GM12874 (cell line): Measurements from ENCODE around the gene SFPQ.

Experiments used
- TF ChIP-seq, protein P1 (sequence below): IDR thresholded peaks from 2 replicates; pipeline ENCODE4 v1.5.1; 2011; ENCODE audit warnings: low read depth, mild to moderate bottlenecking, control low read depth, low read length, moderate library complexity; ENCODE audit not compliant: insufficient read depth

Gene SFPQ

DNA sequence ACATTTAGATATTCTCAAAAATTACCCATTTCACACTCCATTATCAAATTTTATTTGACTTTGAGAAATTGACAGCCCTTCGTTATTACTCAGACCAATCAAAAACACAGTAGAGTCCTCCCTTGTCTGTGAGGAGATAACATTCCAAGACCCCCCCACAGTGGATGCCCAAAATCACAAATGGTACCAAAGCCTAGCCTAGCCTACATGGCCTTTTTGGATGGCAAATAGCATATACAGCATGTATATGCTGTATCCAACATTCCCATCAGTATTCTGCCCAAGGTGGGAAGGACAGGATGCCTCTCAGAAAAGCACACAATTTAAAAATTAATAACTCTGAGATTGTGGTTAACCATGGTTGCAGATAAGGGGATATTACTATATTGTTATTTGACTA lies 17.3 kb downstream of the SFPQ start:
- TF ChIP-seq, protein P1, sequence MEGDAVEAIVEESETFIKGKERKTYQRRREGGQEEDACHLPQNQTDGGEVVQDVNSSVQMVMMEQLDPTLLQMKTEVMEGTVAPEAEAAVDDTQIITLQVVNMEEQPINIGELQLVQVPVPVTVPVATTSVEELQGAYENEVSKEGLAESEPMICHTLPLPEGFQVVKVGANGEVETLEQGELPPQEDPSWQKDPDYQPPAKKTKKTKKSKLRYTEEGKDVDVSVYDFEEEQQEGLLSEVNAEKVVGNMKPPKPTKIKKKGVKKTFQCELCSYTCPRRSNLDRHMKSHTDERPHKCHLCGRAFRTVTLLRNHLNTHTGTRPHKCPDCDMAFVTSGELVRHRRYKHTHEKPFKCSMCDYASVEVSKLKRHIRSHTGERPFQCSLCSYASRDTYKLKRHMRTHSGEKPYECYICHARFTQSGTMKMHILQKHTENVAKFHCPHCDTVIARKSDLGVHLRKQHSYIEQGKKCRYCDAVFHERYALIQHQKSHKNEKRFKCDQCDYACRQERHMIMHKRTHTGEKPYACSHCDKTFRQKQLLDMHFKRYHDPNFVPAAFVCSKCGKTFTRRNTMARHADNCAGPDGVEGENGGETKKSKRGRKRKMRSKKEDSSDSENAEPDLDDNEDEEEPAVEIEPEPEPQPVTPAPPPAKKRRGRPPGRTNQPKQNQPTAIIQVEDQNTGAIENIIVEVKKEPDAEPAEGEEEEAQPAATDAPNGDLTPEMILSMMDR = no peak

DNA sequence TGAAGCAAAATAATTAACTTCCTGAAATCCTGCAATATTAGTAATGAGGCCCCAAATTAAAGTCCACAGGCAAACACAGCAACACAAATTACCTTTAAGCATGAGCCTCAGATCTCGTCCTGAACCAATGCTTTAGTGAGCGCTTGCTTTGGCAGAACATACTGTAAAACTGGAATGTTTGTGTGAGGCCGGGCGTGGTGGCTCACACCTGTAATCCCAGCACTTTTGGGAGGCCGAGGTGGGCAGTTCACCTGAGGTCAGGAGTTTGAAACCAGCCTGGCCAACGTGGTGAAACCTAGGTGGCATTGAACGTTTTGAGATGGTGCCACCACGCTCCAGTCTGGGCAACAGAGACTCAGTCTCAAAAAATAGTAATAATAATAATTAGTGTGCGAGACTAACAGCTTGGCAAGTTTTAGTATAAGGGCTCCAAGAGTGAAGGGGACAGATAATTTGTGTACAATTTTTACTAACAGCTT lies 17.8 kb downstream of the SFPQ start:
- TF ChIP-seq, protein P1 = no peak

DNA sequence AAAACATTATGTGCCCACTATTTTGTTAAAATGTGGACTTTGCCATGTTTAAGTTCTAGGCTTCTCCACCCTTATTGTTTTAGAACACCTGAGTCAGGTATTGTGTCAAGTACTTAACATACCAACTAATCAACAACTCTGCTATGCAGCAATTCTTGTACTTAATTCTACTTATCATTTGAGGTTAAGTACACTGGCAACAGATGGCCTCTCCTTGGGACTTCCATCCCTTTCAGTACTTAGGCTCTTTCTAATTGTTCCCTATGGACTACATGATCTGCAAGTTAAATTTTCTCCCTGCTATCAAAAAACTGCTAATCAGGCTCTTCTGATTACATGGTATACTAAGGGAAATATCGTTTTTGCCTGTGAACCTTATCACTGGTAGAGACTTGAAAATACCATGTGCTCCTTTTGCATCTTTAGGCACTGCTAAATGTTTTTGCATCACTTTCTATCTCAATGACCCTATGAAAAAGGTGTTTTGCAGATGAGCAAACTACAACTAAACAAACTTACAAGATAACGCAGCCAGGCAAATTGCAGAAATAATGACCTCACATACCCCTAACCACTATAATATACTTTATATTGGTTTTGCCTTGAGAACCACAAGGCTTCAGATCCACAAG lies 18.9 kb downstream of the SFPQ start:
- TF ChIP-seq, protein P1 = no peak

DNA sequence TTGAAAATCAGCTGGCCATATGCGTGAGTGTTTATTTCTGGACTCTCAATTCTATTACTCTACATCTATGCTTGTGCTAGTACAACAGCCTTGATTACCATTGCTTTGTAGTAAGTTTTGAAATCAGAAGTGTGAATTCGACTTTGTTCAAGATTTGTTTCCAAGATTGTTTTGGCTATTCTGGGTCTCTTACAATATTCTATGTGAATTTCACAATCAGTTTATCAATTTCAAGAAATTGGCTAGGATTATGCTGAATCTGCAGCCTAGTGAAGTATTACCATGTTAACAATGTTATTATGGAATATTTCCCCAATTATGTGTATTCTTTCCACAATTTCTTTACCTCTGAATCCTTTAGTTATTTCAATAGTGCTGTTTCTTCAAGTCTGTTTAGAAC lies 19.5 kb downstream of the SFPQ start:
- TF ChIP-seq, protein P1 = no peak

DNA sequence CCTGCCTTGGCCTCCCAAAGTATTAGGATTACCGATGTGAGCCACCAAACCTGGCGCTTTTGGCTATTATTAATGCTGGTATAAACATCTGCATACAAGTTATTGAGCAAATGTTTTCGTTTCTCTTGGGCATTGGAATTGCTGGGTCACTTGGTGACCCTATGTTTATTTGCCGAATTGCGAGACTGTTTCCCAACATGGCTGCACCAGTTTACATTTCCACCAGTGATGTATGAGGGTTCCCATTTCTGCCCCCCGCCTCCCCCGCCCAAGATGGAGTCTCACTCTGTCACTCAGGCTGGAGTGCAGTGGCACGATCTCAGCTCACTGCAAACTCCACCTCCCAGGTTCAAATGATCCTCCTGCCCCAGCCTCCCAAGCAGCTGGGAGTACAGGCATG lies 20.9 kb downstream of the SFPQ start:
- TF ChIP-seq, protein P1 = no peak

DNA sequence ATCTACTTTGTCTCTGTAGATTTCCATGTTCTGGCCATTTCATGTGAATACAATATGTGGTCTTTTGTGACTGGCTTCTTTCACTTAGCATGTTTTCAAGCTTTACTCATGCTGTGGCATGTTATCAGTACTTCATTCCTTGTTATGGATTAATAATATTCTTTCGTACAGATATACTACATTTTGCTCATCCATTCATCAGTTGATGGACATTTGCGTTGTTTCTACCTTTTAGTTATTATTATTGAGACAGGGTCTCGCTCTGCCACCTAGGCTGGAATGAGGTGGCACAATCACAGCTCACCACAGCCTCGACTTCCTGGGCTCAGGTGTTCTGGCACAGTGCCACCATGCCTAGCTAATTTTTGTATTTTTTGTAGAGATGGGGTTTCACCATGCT lies 21.4 kb downstream of the SFPQ start:
- TF ChIP-seq, protein P1 = no peak

DNA sequence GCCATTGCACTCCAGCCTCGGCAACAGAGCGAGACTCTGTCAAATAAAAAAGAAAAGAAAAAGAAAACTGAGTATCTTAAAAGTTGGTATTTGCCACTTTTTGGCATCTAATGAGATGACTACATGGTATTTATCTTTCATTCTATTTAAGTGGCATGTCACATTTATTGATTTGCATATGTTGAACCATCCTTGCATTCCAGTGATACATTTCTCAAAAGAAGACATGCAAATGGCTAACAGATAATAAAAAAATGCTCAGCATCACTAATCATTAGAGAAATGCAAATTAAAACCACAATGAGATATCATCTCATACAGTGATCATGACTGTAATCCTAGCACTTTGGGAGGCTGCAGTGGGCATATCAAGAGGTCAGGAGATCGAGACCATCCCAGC lies 28.1 kb downstream of the SFPQ start:
- TF ChIP-seq, protein P1 = no peak
